Activated CD4-positive, alpha-beta T cell treated with anti-CD3 and anti-CD28 coated beads, Interleukin-2, amount 10 ng/mL, durations not matched to agents 24 days and 14 days (primary cell): ENCODE measurements around the gene TRMT10C. TPM values are rescaled to one million over a fixed set of nuclear protein-coding genes. Genes with fewer than 3 reads are reported as not detected.

Source experiments
- total RNA-seq: library from RNA; stranded (reverse); gene quantifications from 2 replicates; pipeline ENCODE4 v1.2.3, GENCODE V29; 2022

Gene TRMT10C
- total RNA-seq, 1 donor from 2014 or later: 58.3 TPM

Other genes starting within 250 kb of the TRMT10C start
- gene IMPG2, start 241.3 kb upstream of the TRMT10C start, total RNA-seq: 0.02 and 0.05 TPM in 2 replicates
- 8.1 and 9.5 TPM in 2 replicates for gene SENP7, start 48.7 kb upstream of the TRMT10C start, total RNA-seq
- 190 and 205 TPM in 2 replicates for gene PCNP, start 12.3 kb downstream of the TRMT10C start, total RNA-seq
- 29.0 and 30.2 TPM in 2 replicates for gene ZBTB11, start 115.3 kb downstream of the TRMT10C start, total RNA-seq
- gene RPL24, start 124.8 kb downstream of the TRMT10C start, total RNA-seq: 1,569 and 1,570 TPM in 2 replicates
- gene CEP97, start 162.7 kb downstream of the TRMT10C start, total RNA-seq: 20.3 and 22.8 TPM in 2 replicates
- 17.2 and 18.2 TPM in 2 replicates for gene NXPE3, start 217.3 kb downstream of the TRMT10C start, total RNA-seq